ENCODE data around the gene P3H3. TPM values are rescaled to one million over a fixed set of nuclear protein-coding genes. Genes with fewer than 3 reads are reported as not detected.

The P3H3 gene
- total and polyA plus RNA-seq, 2 experiments from 2014 or later: 16.4 to 38.2 TPM

- Histone ChIP-seq H3K4me3 (no peak overlapping the region), H3K9me2 (ENCODE audit: insufficient read depth) (peaks cover 4% of the 10 kb centered on the region; the same call in 1 of the 2 replicates), H3K79me2 (replicated peaks; ENCODE audit: insufficient read depth) (no peaks in the 10 kb centered on the region), H3K4me2 (no peak overlapping the region), H2AFZ (no peak overlapping the region), H3F3A (replicated peaks; ENCODE audit: low read depth) (no peaks in the 10 kb centered on the region), H3K4me1 (ENCODE audit: insufficient read depth) (peaks cover 16% of the 10 kb centered on the region), H3K36me3 (ENCODE audit: insufficient read depth) (no peaks in the 10 kb centered on the region; the same call in 1 of the 2 replicates), H4K20me1 (replicated peaks; ENCODE audit: insufficient read depth) (no peaks in the 10 kb centered on the region; the same call in 1 of the 2 replicates), H3K27me3 (ENCODE audit: insufficient read depth) (no peaks in the 10 kb centered on the region), H3K27ac (ENCODE audit: low read depth) (no peak overlapping the region)
- Mint-ChIP-seq H3K4me1 (peaks cover 18% of the 10 kb centered on the region), H3K9me3 (peaks cover 3% of the 10 kb centered on the region), H3K27ac (no peak overlapping the region), H3K27me3 (ENCODE audit: insufficient read depth, low read depth, poor library complexity) (peaks cover 3% of the 10 kb centered on the region), H3K4me3 (no peak overlapping the region), H3K36me3 (ENCODE audit: low read depth) (peaks cover 2% of the 10 kb centered on the region; the same call in 1 of the 3 replicates)
- no peak for ATAC-seq
- no peak for DNase-seq (ENCODE audit: low spot score)
- TF ChIP-seq POLR2AphosphoS5 (IDR thresholded peaks at IDR 0.05; ENCODE audit: low read depth) (no peak), ETS1 (IDR thresholded peaks at IDR 0.05) (no peak), ZNF331 (CRISPR knock-in tag; IDR thresholded peaks at IDR 0.05; ENCODE audit: low read depth) (no peak), JUNB (IDR thresholded peaks at IDR 0.05; ENCODE audit: unreplicated experiment) (no peak), ZNF462 (CRISPR knock-in tag; IDR thresholded peaks at IDR 0.05) (no peak), STAT1 (IDR thresholded peaks at IDR 0.05; ENCODE audit: unreplicated experiment) (no peak)
Observed at GRCh38 chr12:6807170-6807569, 21.0 kb upstream of the P3H3 start.
